Measurements from ENCODE around the gene FAM174B. TPM values are rescaled to one million over a fixed set of nuclear protein-coding genes. Genes with fewer than 3 reads are reported as not detected.

FAM174B gene
- total RNA-seq (2022) = 3.5 and 6.5 TPM in 2 replicates
- Bru-seq, nascent RNA = percentile 37 among the genes with signal in this experiment
- percentile 35 among the genes with signal in this experiment for BruChase-seq, experiment 1, labeled RNA remaining after a 6-hour chase
- BruChase-seq, experiment 2, labeled RNA remaining after a 2-hour chase = percentile 39 among the genes with signal in this experiment
- long read RNA-seq, transcript FAM174B-201 (3 exons, 2,792 nt) = major isoform, 9 of 12 reads
- long read RNA-seq, partial matches to known transcripts = 2 of 12 reads
- long read RNA-seq, other reads (novel, unspliced or antisense) = 1 of 12 reads

DNA sequence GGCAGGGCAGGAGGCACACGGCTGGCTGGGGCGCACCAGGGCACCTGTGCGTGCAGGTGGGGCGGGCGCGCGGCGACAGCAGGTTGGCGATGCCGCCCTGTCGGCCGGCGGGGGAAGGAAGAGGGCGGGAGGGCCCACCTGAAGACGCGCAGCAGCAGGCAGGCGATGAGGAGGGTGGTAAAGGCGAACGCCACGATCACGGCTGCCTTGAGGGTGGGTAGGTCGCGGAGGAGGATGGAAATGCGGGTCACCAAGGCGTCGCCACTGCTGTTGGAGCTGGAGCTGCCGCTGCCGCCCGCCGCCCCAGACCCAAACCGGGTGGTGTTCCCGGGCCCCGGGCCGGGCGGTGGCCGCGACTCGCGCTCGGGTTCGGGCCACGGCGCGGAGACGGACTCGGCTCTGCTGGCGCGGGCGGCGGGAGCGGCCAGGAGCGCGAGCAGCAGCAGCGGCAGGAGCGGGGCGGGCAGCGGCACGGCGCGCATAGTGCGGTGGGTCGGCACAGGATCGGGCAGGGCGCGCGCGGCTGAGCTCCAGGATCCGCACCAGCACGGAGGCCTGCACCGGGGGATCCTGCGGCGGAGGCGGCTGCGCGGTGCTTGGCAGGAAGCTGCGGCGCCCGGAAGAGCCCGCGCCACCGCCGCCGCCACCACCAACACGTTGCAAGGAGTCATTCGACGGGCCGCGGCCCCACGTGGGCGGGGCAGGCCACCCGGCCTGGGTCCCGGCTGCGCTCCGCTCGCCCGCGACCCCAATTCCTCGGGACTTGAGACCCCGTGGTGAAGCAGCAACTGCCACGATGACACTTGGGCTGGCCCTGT, at the start of gene FAM174B:
FAM174B (minus strand) TSS at position 598 of the 818 bp plus-strand sequence.
- Mint-ChIP-seq H3K36me3 (ENCODE audit: insufficient read depth, unreplicated experiment) (no peaks in the 10 kb centered on the region), H3K27me3 (ENCODE audit: insufficient read depth, unreplicated experiment) (peaks cover 8% of the 10 kb centered on the region), H3K9me3 (ENCODE audit: unreplicated experiment) (peaks cover 7% of the 10 kb centered on the region), H3K27ac (ENCODE audit: low read depth, unreplicated experiment) (no peak within 1 kb of the TSS), H3K4me3 (ENCODE audit: unreplicated experiment) (peak within 1 kb of the TSS; percentile 60), H3K4me1 (ENCODE audit: insufficient read depth, unreplicated experiment) (peaks cover 4% of the 10 kb centered on the region)
- TF ChIP-seq, protein P1, sequence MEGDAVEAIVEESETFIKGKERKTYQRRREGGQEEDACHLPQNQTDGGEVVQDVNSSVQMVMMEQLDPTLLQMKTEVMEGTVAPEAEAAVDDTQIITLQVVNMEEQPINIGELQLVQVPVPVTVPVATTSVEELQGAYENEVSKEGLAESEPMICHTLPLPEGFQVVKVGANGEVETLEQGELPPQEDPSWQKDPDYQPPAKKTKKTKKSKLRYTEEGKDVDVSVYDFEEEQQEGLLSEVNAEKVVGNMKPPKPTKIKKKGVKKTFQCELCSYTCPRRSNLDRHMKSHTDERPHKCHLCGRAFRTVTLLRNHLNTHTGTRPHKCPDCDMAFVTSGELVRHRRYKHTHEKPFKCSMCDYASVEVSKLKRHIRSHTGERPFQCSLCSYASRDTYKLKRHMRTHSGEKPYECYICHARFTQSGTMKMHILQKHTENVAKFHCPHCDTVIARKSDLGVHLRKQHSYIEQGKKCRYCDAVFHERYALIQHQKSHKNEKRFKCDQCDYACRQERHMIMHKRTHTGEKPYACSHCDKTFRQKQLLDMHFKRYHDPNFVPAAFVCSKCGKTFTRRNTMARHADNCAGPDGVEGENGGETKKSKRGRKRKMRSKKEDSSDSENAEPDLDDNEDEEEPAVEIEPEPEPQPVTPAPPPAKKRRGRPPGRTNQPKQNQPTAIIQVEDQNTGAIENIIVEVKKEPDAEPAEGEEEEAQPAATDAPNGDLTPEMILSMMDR (IDR thresholded peaks at IDR 0.05; ENCODE audit: unreplicated experiment) = no peak
- ChIA-PET POLR2A (no interaction called here), CTCF (interaction anchor here (0.6 to 1.0 kb wide), 3 partner anchors 56 to 1356 kb away, joined by 3 to 4 read pairs (median 3); no protein-coding TSS in a partner anchor)
- DNase-seq (ENCODE audit: unreplicated experiment) = no peak
- BruUV-seq (replicated peaks) = no TSS peak
- intact Hi-C loops (cut with micrococcal nuclease) = loop anchor here (10.0 kb wide), 1 partner anchor 51 kb away; no protein-coding TSS in a partner anchor

DNA sequence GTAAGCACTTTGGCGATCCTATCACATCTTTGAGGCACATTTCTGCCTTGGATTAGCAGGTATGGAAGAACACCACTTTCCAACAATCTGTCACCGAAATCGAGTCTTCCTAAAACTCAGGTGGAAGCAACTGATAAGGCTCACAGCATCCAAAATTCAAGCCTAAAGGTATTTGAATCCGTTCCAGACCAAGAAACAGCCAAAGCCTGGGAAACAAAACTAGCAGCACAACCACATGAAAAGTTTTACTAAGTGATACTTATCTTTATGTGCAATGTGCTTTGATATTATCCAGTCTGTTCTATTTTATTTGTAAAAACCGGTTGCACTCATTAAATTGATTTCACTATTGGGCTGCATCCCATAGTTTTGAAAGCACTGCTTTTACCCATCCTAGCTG, 40.5 kb upstream of the FAM174B start:
- H3K27me3 Mint-ChIP-seq (ENCODE audit: insufficient read depth, unreplicated experiment) = peaks cover 29% of the 10 kb centered on the region
- TF ChIP-seq, protein P1 (IDR thresholded peaks at IDR 0.05; ENCODE audit: unreplicated experiment) = no peak
- intact Hi-C loops (cut with micrococcal nuclease) = no loop called here
- H3K9me3 Mint-ChIP-seq (ENCODE audit: unreplicated experiment) = no peaks in the 10 kb centered on the region
- ChIA-PET CTCF (interaction anchor here (0.6 to 1.2 kb wide), 3 partner anchors 19 to 1424 kb away, joined by 3 read pairs; no protein-coding TSS in a partner anchor), POLR2A (no interaction called here)
- H3K4me3 Mint-ChIP-seq (ENCODE audit: unreplicated experiment) = no peak overlapping the region
- BruUV-seq (replicated peaks) = no TSS peak
- H3K36me3 Mint-ChIP-seq (ENCODE audit: insufficient read depth, unreplicated experiment) = no peaks in the 10 kb centered on the region
- no peak for DNase-seq (ENCODE audit: unreplicated experiment)
- H3K4me1 Mint-ChIP-seq (ENCODE audit: insufficient read depth, unreplicated experiment) = no peaks in the 10 kb centered on the region
- no peak overlapping the region for H3K27ac Mint-ChIP-seq (ENCODE audit: low read depth, unreplicated experiment)

- POLR2A ChIA-PET = no interaction called here
Measured at GRCh38 chr15:92693691-92694331, 38.2 kb upstream of the FAM174B start.

More at GRCh38 chr15:92693691-92694331, 38.2 kb upstream of the FAM174B start:
- Mint-ChIP-seq H3K36me3 (ENCODE audit: insufficient read depth, unreplicated experiment) (no peaks in the 10 kb centered on the region), H3K27me3 (ENCODE audit: insufficient read depth, unreplicated experiment) (peaks cover 29% of the 10 kb centered on the region), H3K9me3 (ENCODE audit: unreplicated experiment) (no peaks in the 10 kb centered on the region), H3K4me1 (ENCODE audit: insufficient read depth, unreplicated experiment) (peaks cover 6% of the 10 kb centered on the region), H3K4me3 (ENCODE audit: unreplicated experiment) (no peak overlapping the region), H3K27ac (ENCODE audit: low read depth, unreplicated experiment) (no peak overlapping the region)
- CTCF ChIA-PET = no interaction called here
- peak; percentile 25 for DNase-seq (ENCODE audit: unreplicated experiment)
- no TSS peak for BruUV-seq (replicated peaks)
- TF ChIP-seq, protein P1 (IDR thresholded peaks at IDR 0.05; ENCODE audit: unreplicated experiment) = no peak
- intact Hi-C loops (cut with micrococcal nuclease) = no loop called here

All from MCF 10A (cell line).